EH (cell line): ENCODE data around the gene JAKMIP1.

Experiments
- DNase-seq: peaks from one replicate; pipeline ENCODE4 v3.0.0-alpha.2; 2015; ENCODE audit warnings: low read depth

Gene JAKMIP1

GRCh38 chr4:6119507-6120020 is 80.8 kb downstream of the JAKMIP1 start:
- no peak for DNase-seq

GRCh38 chr4:6118201-6118600 is 82.1 kb downstream of the JAKMIP1 start:
- DNase-seq: no peak

GRCh38 chr4:6116696-6117285 is 83.6 kb downstream of the JAKMIP1 start:
- DNase-seq: no peak

GRCh38 chr4:6115746-6116586 is 84.4 kb downstream of the JAKMIP1 start:
- DNase-seq: no peak

GRCh38 chr4:6115342-6115741 is 85.0 kb downstream of the JAKMIP1 start:
- no peak for DNase-seq

GRCh38 chr4:6114601-6115000 is 85.7 kb downstream of the JAKMIP1 start:
- peak; percentile 0 for DNase-seq

- DNase-seq: no peak
Observed at GRCh38 chr4:6114181-6114580, 86.2 kb downstream of the JAKMIP1 start.

- no peak for DNase-seq
Observed at GRCh38 chr4:6113641-6114040, 86.7 kb downstream of the JAKMIP1 start.

GRCh38 chr4:6112606-6113290 is 87.6 kb downstream of the JAKMIP1 start:
- DNase-seq: no peak

GRCh38 chr4:6111354-6111960 is 88.9 kb downstream of the JAKMIP1 start:
- no peak for DNase-seq

- DNase-seq: no peak
Observed at GRCh38 chr4:6110681-6111353, 89.5 kb downstream of the JAKMIP1 start.

GRCh38 chr4:6109842-6110560 is 90.3 kb downstream of the JAKMIP1 start:
- no peak for DNase-seq

GRCh38 chr4:6107886-6108285 is 92.5 kb downstream of the JAKMIP1 start:
- DNase-seq: no peak

GRCh38 chr4:6107114-6107791 is 93.1 kb downstream of the JAKMIP1 start:
- no peak for DNase-seq

GRCh38 chr4:6106156-6106555 is 94.2 kb downstream of the JAKMIP1 start:
- no peak for DNase-seq

- DNase-seq: no peak
Observed at GRCh38 chr4:6105311-6105911, 94.9 kb downstream of the JAKMIP1 start.

- no peak for DNase-seq
Observed at GRCh38 chr4:6104541-6105130, 95.7 kb downstream of the JAKMIP1 start.

GRCh38 chr4:6097581-6097980 is 102.8 kb downstream of the JAKMIP1 start:
- DNase-seq: no peak

- DNase-seq: no peak
Observed at GRCh38 chr4:6095897-6096296, 104.5 kb downstream of the JAKMIP1 start.
